ENCODE data around the gene PCDHGC3.
"Not testable (repeated sequence)": the region's sequence is repeated elsewhere in the genome, so short reads cannot be mapped to it uniquely, and the experiment has no call there.

PCDHGC3 gene

GRCh38 chr5:141475625-141476131, at the start of gene PCDHGC3:
Gene PCDHGC3 (plus strand): TSS chr5:141475966. CDS start chr5:141476117, 151 bp downstream.
- DNase-seq, result no peak

GRCh38 chr5:141427783-141428426, 47.9 kb upstream of the PCDHGC3 start:
- no peak for DNase-seq

- no peak for DNase-seq
Observed at GRCh38 chr5:141430332-141431113, 45.2 kb upstream of the PCDHGC3 start, which contains the start of gene PCDHGA12. Gene PCDHGA12 (plus strand): TSS chr5:141430507. CDS start chr5:141430760, 253 bp downstream.

- DNase-seq, result no peak
Observed at GRCh38 chr5:141431286-141431685, 44.5 kb upstream of the PCDHGC3 start.

- not testable (repeated sequence) for DNase-seq
Observed at GRCh38 chr5:141432308-141432707, 43.5 kb upstream of the PCDHGC3 start.

- not testable (repeated sequence) for DNase-seq
Observed at GRCh38 chr5:141432726-141433125, 43.0 kb upstream of the PCDHGC3 start.

- no peak for DNase-seq
Observed at GRCh38 chr5:141434006-141434405, 41.8 kb upstream of the PCDHGC3 start.

- DNase-seq, result no peak
Observed at GRCh38 chr5:141437221-141437620, 38.5 kb upstream of the PCDHGC3 start.

GRCh38 chr5:141439411-141440141, 36.2 kb upstream of the PCDHGC3 start:
- no peak for DNase-seq

- no peak for DNase-seq
Observed at GRCh38 chr5:141440341-141440740, 35.4 kb upstream of the PCDHGC3 start.

- no peak for DNase-seq
Observed at GRCh38 chr5:141441571-141442170, 34.1 kb upstream of the PCDHGC3 start.

GRCh38 chr5:141465351-141465750, 10.4 kb upstream of the PCDHGC3 start:
- no peak for DNase-seq

GRCh38 chr5:141476132-141476911, 556 bp downstream of the PCDHGC3 start:
- DNase-seq, result no peak

- no peak for DNase-seq
Observed at GRCh38 chr5:141477044-141477575, 1.3 kb downstream of the PCDHGC3 start.

- no peak for DNase-seq
Observed at GRCh38 chr5:141477815-141478214, 2.0 kb downstream of the PCDHGC3 start.

GRCh38 chr5:141478321-141478945, 2.7 kb downstream of the PCDHGC3 start:
- DNase-seq, result no peak

- no peak for DNase-seq
Observed at GRCh38 chr5:141479776-141480175, 4.0 kb downstream of the PCDHGC3 start.

- DNase-seq, result no peak
Observed at GRCh38 chr5:141483902-141484301, 8.1 kb downstream of the PCDHGC3 start.

GRCh38 chr5:141484310-141484640, 8.5 kb downstream of the PCDHGC3 start:
- no peak for DNase-seq

GRCh38 chr5:141484641-141485311, 9.0 kb downstream of the PCDHGC3 start, which contains the start of gene PCDHGC4:
Gene PCDHGC4 (plus strand): TSS chr5:141485030. CDS start chr5:141485174, 144 bp downstream.
- DNase-seq, result no peak

All from GDM1 (cell line).